GM23338 (cell line): ENCODE results near the gene HARS1. TPM values are rescaled to one million over a fixed set of nuclear protein-coding genes. Genes with fewer than 3 reads are reported as not detected.

Experiments
- ATAC-seq: fragments of 200-7000 bp; cut with Tn5 transposase; 3 replicates; pipeline ENCODE4 v1.9.1; 2020
- DNase-seq: peaks from one replicate; pipeline ENCODE4 v3.0.0-alpha.2; 2015; ENCODE audit warnings: low spot score
- H2AFZ ChIP-seq: fragments of 200-600 bp; sonication (generic); 2 replicates; pipeline ENCODE4 v1.8.0; 2016; ENCODE audit warnings: antibody characterized with exemption, mild to moderate bottlenecking, moderate library complexity
- H3F3A ChIP-seq: fragments of 200-600 bp; sonication (generic); replicated peaks from 2 replicates; pipeline ENCODE4 v1.8.0; 2017; ENCODE audit warnings: antibody characterized with exemption, mixed run types, low read depth
- H3K27ac ChIP-seq: fragments of 200-600 bp; sonication (generic); 2 replicates; pipeline ENCODE4 v1.6.1; 2016; ENCODE audit warnings: low read depth
- H3K27me3 ChIP-seq: fragments of 200-600 bp; sonication (generic); 2 replicates; pipeline ENCODE4 v1.8.0; 2016; ENCODE audit warnings: mild to moderate bottlenecking, mixed run types, moderate library complexity; ENCODE audit not compliant: insufficient read depth
- H3K36me3 ChIP-seq: fragments of 200-600 bp; sonication (generic); 2 replicates; pipeline ENCODE4 v1.8.0; 2016; ENCODE audit warnings: mild to moderate bottlenecking; ENCODE audit not compliant: insufficient read depth
- H3K4me1 ChIP-seq: fragments of 200-600 bp; sonication (generic); 2 replicates; pipeline ENCODE4 v1.8.0; 2016; ENCODE audit warnings: mild to moderate bottlenecking, moderate library complexity; ENCODE audit not compliant: insufficient read depth
- H3K4me2 ChIP-seq: fragments of 200-600 bp; sonication (generic); 2 replicates; pipeline ENCODE4 v1.7.1; 2017; ENCODE audit warnings: mixed run types
- H3K4me3 ChIP-seq: fragments of 200-600 bp; sonication (generic); 2 replicates; pipeline ENCODE4 v1.6.1; 2016; ENCODE audit warnings: mixed run types
- H3K79me2 ChIP-seq: fragments of 200-600 bp; sonication (generic); replicated peaks from 2 replicates; pipeline ENCODE4 v1.8.0; 2017; ENCODE audit warnings: mild to moderate bottlenecking; ENCODE audit not compliant: insufficient read depth
- H3K9me2 ChIP-seq: fragments of 200-600 bp; sonication (generic); 2 replicates; pipeline ENCODE4 v1.8.0; 2017; ENCODE audit not compliant: insufficient read depth
- H4K20me1 ChIP-seq: fragments of 200-600 bp; sonication (generic); replicated peaks from 2 replicates; pipeline ENCODE4 v1.8.0; 2017; ENCODE audit warnings: mild to moderate bottlenecking; ENCODE audit not compliant: insufficient read depth
- H3K27ac Mint-ChIP-seq: 2 replicates; pipeline ENCODE4 v1.8.0; 2020; ENCODE audit warnings: inconsistent platforms, mild to moderate bottlenecking, moderate library complexity, mixed read lengths
- H3K27me3 Mint-ChIP-seq: 3 replicates; pipeline ENCODE4 v1.8.0; 2022; ENCODE audit warnings: low read depth, mild to moderate bottlenecking, moderate library complexity, mixed read lengths, inconsistent platforms; ENCODE audit not compliant: insufficient read depth, poor library complexity
- H3K36me3 Mint-ChIP-seq: 3 replicates; pipeline ENCODE4 v1.8.0; 2021; ENCODE audit warnings: low read depth, mild to moderate bottlenecking, inconsistent platforms, moderate library complexity, mixed read lengths
- H3K4me1 Mint-ChIP-seq: 3 replicates; pipeline ENCODE4 v1.8.0; 2020; ENCODE audit warnings: mild to moderate bottlenecking, inconsistent platforms, mixed read lengths
- H3K4me3 Mint-ChIP-seq: 3 replicates; pipeline ENCODE4 v1.8.0; 2021; ENCODE audit warnings: moderate library complexity, mild to moderate bottlenecking, inconsistent platforms, mixed read lengths
- H3K9me3 Mint-ChIP-seq: 3 replicates; pipeline ENCODE4 v1.8.0; 2020; ENCODE audit warnings: moderate library complexity, mild to moderate bottlenecking, inconsistent platforms, mixed read lengths
- CREB1 ChIP-seq: fragments of 250-450 bp; sonication (Bioruptor Pico); IDR thresholded peaks from 2 replicates; pipeline ENCODE4 v1.5.0; 2020; ENCODE audit warnings: low read depth, mild to moderate bottlenecking, moderate library complexity
- CTCF ChIP-seq, 2 experiments: fragments of 200-600 bp in 1 of 2; sonication (generic) in 1 of 2; conservative IDR thresholded peaks; 2 replicates each; pipeline versions ENCODE4 v1.5.1 to v1.6.1; 2016 to 2017; ENCODE audit warnings: antibody characterized with exemption in 2 of 2, low read depth in 2 of 2, mild to moderate bottlenecking in 2 of 2, moderate library complexity in 1 of 2
- ETS1 ChIP-seq: IDR thresholded peaks from 2 replicates; pipeline ENCODE4 v1.6.1; 2016; ENCODE audit warnings: antibody characterized with exemption
- EZH2 ChIP-seq: fragments of 200-600 bp; sonication (generic); IDR thresholded peaks from one replicate; pipeline ENCODE4 v1.8.0; 2017; ENCODE audit warnings: antibody characterized with exemption, mild to moderate bottlenecking, low read depth; ENCODE audit not compliant: unreplicated experiment
- EZH2phosphoT487 ChIP-seq: fragments of 200-600 bp; sonication (generic); IDR thresholded peaks from one replicate; pipeline ENCODE4 v1.8.1; 2018; ENCODE audit warnings: antibody characterized with exemption; ENCODE audit not compliant: unreplicated experiment
- JUNB ChIP-seq: IDR thresholded peaks from one replicate; pipeline ENCODE4 v1.6.1; 2016; ENCODE audit warnings: antibody characterized with exemption; ENCODE audit not compliant: unreplicated experiment
- NANOG ChIP-seq: IDR thresholded peaks from 2 replicates; pipeline ENCODE4 v1.6.1; 2016; ENCODE audit warnings: antibody characterized with exemption, borderline replicate concordance
- POLR2AphosphoS5 ChIP-seq: IDR thresholded peaks from 2 replicates; pipeline ENCODE4 v1.6.1; 2016; ENCODE audit warnings: antibody characterized with exemption, low read depth
- REST ChIP-seq: IDR thresholded peaks from one replicate; pipeline ENCODE4 v1.6.1; 2018; ENCODE audit warnings: antibody characterized with exemption; ENCODE audit not compliant: unreplicated experiment
- STAT1 ChIP-seq: IDR thresholded peaks from one replicate; pipeline ENCODE4 v1.6.1; 2016; ENCODE audit warnings: antibody characterized with exemption; ENCODE audit not compliant: unreplicated experiment
- ZNF114 ChIP-seq: fragments of 250-450 bp; sonication (Bioruptor Pico); IDR thresholded peaks from 2 replicates; pipeline ENCODE4 v1.5.0; 2020; ENCODE audit warnings: mild to moderate bottlenecking, moderate library complexity
- ZNF331 ChIP-seq: fragments of 250-450 bp; sonication (Bioruptor Pico); IDR thresholded peaks from 2 replicates; pipeline ENCODE4 v1.5.0; 2020; ENCODE audit warnings: low read depth, mild to moderate bottlenecking, moderate library complexity
- ZNF462 ChIP-seq: fragments of 250-450 bp; sonication (Bioruptor Pico); IDR thresholded peaks from 2 replicates; pipeline ENCODE4 v1.5.0; 2020; ENCODE audit warnings: mild to moderate bottlenecking, moderate library complexity
- polyA plus RNA-seq: library from polyadenylated mRNA; unstranded; fragments of >200 nt; fragmentation: Nextera tagmentation; extraction: Ambion mirVana; gene quantifications from 2 replicates; pipeline ENCODE4 v1.2.1, GENCODE V29; 2016
- total RNA-seq: library from RNA; depleted of rRNA; stranded (reverse); fragments of >200 nt; shearing (Covaris generic); gene quantifications from 2 replicates; pipeline ENCODE4 v1.2.3, GENCODE V29; 2014

Gene HARS1
- total and polyA plus RNA-seq, 2 experiments from 2014 or later, result 51.6 to 57.8 TPM

- peak overlapping the region; percentile 60; the same call in 1 of the 2 replicates for H3K27ac ChIP-seq
- H3F3A ChIP-seq, result 0 out of 2 replicates have a peak, but pooled peaks cover 6% of the 10 kb centered on the region
- H3K4me1 ChIP-seq, result no peaks in the 10 kb centered on the region
- DNase-seq, result peak; percentile 91
- Mint-ChIP-seq H3K27me3 (peaks cover 8% of the 10 kb centered on the region), H3K9me3 (no peaks in the 10 kb centered on the region; the same call in 2 of the 3 replicates), H3K27ac (peak overlapping the region; percentile 94), H3K36me3 (peaks cover 10% of the 10 kb centered on the region; the same call in 2 of the 3 replicates), H3K4me1 (0 out of 3 replicates have a peak, but pooled peaks cover 2% of the 10 kb centered on the region), H3K4me3 (peak overlapping the region; percentile 88)
- H3K36me3 ChIP-seq, result peaks cover 8% of the 10 kb centered on the region; the same call in 1 of the 2 replicates
- peak overlapping the region; percentile 73 for H2AFZ ChIP-seq
- no peaks in the 10 kb centered on the region for H3K9me2 ChIP-seq
- H3K79me2 ChIP-seq, result no peaks in the 10 kb centered on the region
- TF ChIP-seq ZNF331 (CRISPR knock-in tag) (no peak), NANOG (no peak), CTCF (conservative IDR thresholded peaks at IDR 0.05; ENCODE audit: low read depth in 2 of 2) (no peak), EZH2 (no peak), ZNF462 (CRISPR knock-in tag) (no peak), POLR2AphosphoS5 (no peak), REST (peak; percentile 62), CREB1 (CRISPR knock-in tag) (peak; percentile 92), EZH2phosphoT487 (no peak), ETS1 (no peak), JUNB (no peak), STAT1 (no peak), ZNF114 (CRISPR knock-in tag) (0 out of 2 replicates have a peak, but pooled peaks have one; percentile 13)
- peak overlapping the region; percentile 78 for H3K4me2 ChIP-seq
- H3K4me3 ChIP-seq, result peak overlapping the region; percentile 63
- H3K27me3 ChIP-seq, result no peaks in the 10 kb centered on the region
- no peaks in the 10 kb centered on the region for H4K20me1 ChIP-seq
- ATAC-seq, result peak; percentile 87
Measured at GRCh38 chr5:140710899-140711552, 19.9 kb upstream of the HARS1 start.
